B cell (primary cell): ENCODE measurements around the gene TSHR. TPM values are rescaled to one million over a fixed set of nuclear protein-coding genes. Genes with fewer than 3 reads are reported as not detected.

Source experiments
- ATAC-seq: fragments of 200-7000 bp; cut with Tn5 transposase; one replicate; pipeline ENCODE4 v1.10.0; 2021; ENCODE audit warnings: low read depth, mild to moderate bottlenecking, moderate number of reproducible peaks, moderate library complexity
- CTCF ChIA-PET: fragments of 350-600 bp; sonication (Branson Sonifier 250); formaldehyde crosslinking; loops from one replicate; lab custom pipeline; 2021; ENCODE audit warnings: antibody characterized with exemption, inconsistent platforms; lab: Charles Lee
- POLR2A ChIA-PET: fragments of 350-600 bp; sonication (Branson Sonifier 250); formaldehyde crosslinking; loops from one replicate; lab custom pipeline; 2021; ENCODE audit warnings: antibody characterized with exemption; lab: Charles Lee
- DNase-seq: peaks from one replicate; pipeline ENCODE4 v3.0.0; 2013
- H2AFZ ChIP-seq: 2 replicates; pipeline ENCODE4 v1.6.1; 2012; ENCODE audit warnings: mild to moderate bottlenecking, low read depth, low read length; ENCODE audit not compliant: insufficient read depth, poor library complexity, severe bottlenecking
- H3K27ac ChIP-seq, 2 donors: 1 replicate in 1 of 2; 2 replicates in 1 of 2; pipeline ENCODE4 v1.5.1; 2012 to 2013; ENCODE audit warnings: low read length in 2 of 2, mild to moderate bottlenecking in 2 of 2, moderate library complexity in 1 of 2
- H3K27me3 ChIP-seq, 4 experiments: fragments of 200-600 bp in 1 of 4; sonication (generic) in 1 of 4; replicated peaks in 1 of 4; 1 replicate in 2 of 4; 2 replicates in 2 of 4; pipeline versions ENCODE4 v1.6.1 to v1.7.0; 2013 to 2016; ENCODE audit warnings: low read length in 3 of 4, mild to moderate bottlenecking in 2 of 4, mixed read lengths in 1 of 4, moderate library complexity in 1 of 4; ENCODE audit not compliant: insufficient read depth in 4 of 4, control insufficient read depth in 3 of 4; ENCODE audit errors: control extremely low read depth in 1 of 4
- H3K36me3 ChIP-seq, 2 experiments: replicated peaks in 1 of 2; 1 replicate in 1 of 2; 2 replicates in 1 of 2; pipeline versions ENCODE4 v1.6.1 to v1.7.1; 2013; ENCODE audit warnings: low read length in 1 of 2; ENCODE audit not compliant: insufficient read depth in 2 of 2, control insufficient read depth in 1 of 2; ENCODE audit errors: control extremely low read depth in 1 of 2, extremely low read depth in 1 of 2
- H3K4me1 ChIP-seq, 2 donors: fragments of 200-600 bp in 1 of 2; sonication (generic) in 1 of 2; 1 replicate in 1 of 2; 2 replicates in 1 of 2; pipeline versions ENCODE4 v1.5.1 to v1.6.1; 2013 to 2017; ENCODE audit warnings: low read length in 2 of 2; ENCODE audit not compliant: control insufficient read depth in 2 of 2, insufficient read depth in 2 of 2
- H3K4me2 ChIP-seq: replicated peaks from 2 replicates; pipeline ENCODE3; 2012; ENCODE audit warnings: mild to moderate bottlenecking, low read depth, low read length; ENCODE audit not compliant: poor library complexity, severe bottlenecking
- H3K4me3 ChIP-seq, 5 experiments: fragments of 200-600 bp in 1 of 5; sonication (generic) in 1 of 5; 1 replicate in 3 of 5; 2 replicates in 2 of 5; pipeline versions ENCODE4 v1.5.1 to v1.7.0; 2011 to 2016; ENCODE audit warnings: low read length in 4 of 5, mild to moderate bottlenecking in 4 of 5, low read depth in 2 of 5, control low read depth in 1 of 5, moderate library complexity in 1 of 5; ENCODE audit not compliant: insufficient read depth in 1 of 5; ENCODE audit errors: control extremely low read depth in 1 of 5, extremely low read depth in 1 of 5
- H3K79me2 ChIP-seq: fragments of 200-600 bp; sonication (generic); one replicate; pipeline ENCODE4 v1.6.0; 2016; ENCODE audit warnings: low read length; ENCODE audit not compliant: control insufficient read depth, insufficient read depth
- H3K9ac ChIP-seq: fragments of 200-600 bp; sonication (generic); 2 replicates; pipeline ENCODE4 v1.6.1; 2017; ENCODE audit warnings: mild to moderate bottlenecking, low read length, moderate library complexity
- H3K9me3 ChIP-seq, 3 donors: one replicate each; pipeline versions ENCODE4 v1.6.1 to v1.7.1; 2013; ENCODE audit warnings: low read length in 2 of 3; ENCODE audit not compliant: control insufficient read depth in 2 of 3, insufficient read depth in 1 of 3; ENCODE audit errors: control extremely low read depth in 1 of 3
- H4K20me1 ChIP-seq: 2 replicates; pipeline ENCODE4 v1.6.0; 2012; ENCODE audit warnings: mild to moderate bottlenecking, low read length; ENCODE audit not compliant: insufficient read depth, control insufficient read depth, poor library complexity, severe bottlenecking
- H3K27ac Mint-ChIP-seq: one replicate; pipeline ENCODE4 v1.8.0; 2021; ENCODE audit warnings: mixed read lengths
- H3K27me3 Mint-ChIP-seq: one replicate; pipeline ENCODE4 v1.8.0; 2021; ENCODE audit warnings: mixed read lengths
- H3K4me1 Mint-ChIP-seq: one replicate; pipeline ENCODE4 v1.8.0; 2021; ENCODE audit warnings: mixed read lengths
- H3K4me3 Mint-ChIP-seq: one replicate; pipeline ENCODE4 v1.8.0; 2021; ENCODE audit warnings: mixed read lengths
- H3K9me3 Mint-ChIP-seq: one replicate; pipeline ENCODE4 v1.8.0; 2022; ENCODE audit warnings: mixed read lengths; ENCODE audit not compliant: insufficient read depth
- CTCF ChIP-seq: fragments of 200-600 bp; IDR thresholded peaks from one replicate; pipeline ENCODE4 v1.8.0; 2022; ENCODE audit warnings: antibody characterized with exemption, mild to moderate bottlenecking
- EZH2 ChIP-seq: IDR thresholded peaks from 2 replicates; pipeline ENCODE4 v1.6.1; 2012; ENCODE audit warnings: borderline replicate concordance, low read depth, mild to moderate bottlenecking, moderate library complexity, low read length; ENCODE audit not compliant: insufficient read depth, poor library complexity, severe bottlenecking
- WGBS: methylation state at CpG from one replicate; pipeline ENCODE4 v1.1.5; 2013; ENCODE audit warnings: missing lambda C conversion rate; ENCODE audit not compliant: insufficient coverage; 5-methylcytosine and 5-hydroxymethylcytosine counted together
- intact Hi-C: fragments of 100-400 bp; cut with micrococcal nuclease; formaldehyde crosslinking; loops from one replicate; pipeline ENCODE4 v1.10.0; 2022
- polyA plus RNA-seq: library from polyadenylated mRNA; depleted of rRNA; stranded (reverse); fragments of >200 nt; gene quantifications from 2 replicates; pipeline ENCODE4 v1.2.3, GENCODE V29; 2012
- total RNA-seq, 2 donors: library from RNA; stranded (reverse); fragments of 120-200 nt in 1 of 2; gene quantifications; 1 replicate in 1 of 2; 2 replicates in 1 of 2; pipeline versions ENCODE4 v1.2.3 to v1.2.4, GENCODE V29; 2013 to 2022

The TSHR gene
- total and polyA plus RNA-seq, 2 donors (not counting 1 experiment from before 2014, with no cell fraction given): 0.15 to 0.37 TPM

GRCh38 chr14:81095539-81095938 is 140.1 kb downstream of the TSHR start:
- H3K27me3 Mint-ChIP-seq: no peaks in the 10 kb centered on the region
- no peak overlapping the region for H3K4me2 ChIP-seq
- no peak overlapping the region for H2AFZ ChIP-seq
- no peaks in the 10 kb centered on the region for H3K79me2 ChIP-seq
- H4K20me1 ChIP-seq: no peaks in the 10 kb centered on the region
- H3K4me3 ChIP-seq: no peak overlapping the region
- TF ChIP-seq CTCF: no peak
- TF ChIP-seq EZH2: no peak
- no peak overlapping the region for H3K4me3 Mint-ChIP-seq
- CTCF ChIA-PET: no interaction called here
- H3K36me3 ChIP-seq: no peaks in the 10 kb centered on the region
- no peak overlapping the region for H3K27ac ChIP-seq
- DNase-seq (no peak), ATAC-seq (no peak)
- intact Hi-C loops: no loop called here
- H3K27ac Mint-ChIP-seq: no peak overlapping the region
- WGBS: no CpG with 5 or more reads among the region's 2 CpGs
- no peaks in the 10 kb centered on the region for H3K9me3 ChIP-seq
- H3K4me1 ChIP-seq: no peaks in the 10 kb centered on the region
- no peaks in the 10 kb centered on the region for H3K4me1 Mint-ChIP-seq
- H3K9ac ChIP-seq: no peak overlapping the region
- H3K9me3 Mint-ChIP-seq: no peaks in the 10 kb centered on the region
- POLR2A ChIA-PET: no interaction called here
- H3K27me3 ChIP-seq: no peaks in the 10 kb centered on the region

GRCh38 chr14:81096656-81097055 is 141.2 kb downstream of the TSHR start:
- no peaks in the 10 kb centered on the region for H3K36me3 ChIP-seq
- DNase-seq: no peak
- ChIA-PET POLR2A (no interaction called here), CTCF (no interaction called here)
- no peak overlapping the region for H3K9ac ChIP-seq
- TF ChIP-seq EZH2: no peak
- TF ChIP-seq CTCF: no peak
- Mint-ChIP-seq H3K27me3 (no peaks in the 10 kb centered on the region), H3K4me3 (no peak overlapping the region), H3K4me1 (no peaks in the 10 kb centered on the region), H3K27ac (no peak overlapping the region), H3K9me3 (no peaks in the 10 kb centered on the region)
- WGBS: 89% methylated on average over 3 of the region's 3 CpGs
- no peaks in the 10 kb centered on the region for H3K27me3 ChIP-seq
- H3K79me2 ChIP-seq: no peaks in the 10 kb centered on the region
- no peaks in the 10 kb centered on the region for H4K20me1 ChIP-seq
- H3K4me2 ChIP-seq: no peak overlapping the region
- no peak overlapping the region for H3K27ac ChIP-seq
- H3K4me1 ChIP-seq: no peaks in the 10 kb centered on the region
- H2AFZ ChIP-seq: no peak overlapping the region
- no peak for ATAC-seq
- H3K9me3 ChIP-seq: no peaks in the 10 kb centered on the region
- no peak overlapping the region for H3K4me3 ChIP-seq
- intact Hi-C loops: no loop called here
